ENCODE measurements around the gene TAF8.

The TAF8 gene

GRCh38 chr6:42078386-42078785 lies 28.1 kb downstream of the TAF8 start:
- no peak for TF ChIP-seq CTCF (IDR thresholded peaks at IDR 0.05; ENCODE audit: insufficient read depth, low read depth, low read length, missing control alignments)
- H3K4me3 ChIP-seq (ENCODE audit: low read length): no peak overlapping the region
- DNase-seq (ENCODE audit: low read depth): no peak

GRCh38 chr6:42079941-42080464 lies 29.7 kb downstream of the TAF8 start:
- TF ChIP-seq CTCF (IDR thresholded peaks at IDR 0.05; ENCODE audit: insufficient read depth, low read depth, low read length, missing control alignments): no peak
- DNase-seq (ENCODE audit: low read depth): no peak

GRCh38 chr6:42083530-42083929 lies 33.2 kb downstream of the TAF8 start:
- no peak for DNase-seq (ENCODE audit: low read depth)
- no peak overlapping the region for H3K4me3 ChIP-seq (ENCODE audit: low read length)
- no peak for TF ChIP-seq CTCF (IDR thresholded peaks at IDR 0.05; ENCODE audit: insufficient read depth, low read depth, low read length, missing control alignments)

More at GRCh38 chr6:42079941-42080464, 29.7 kb downstream of the TAF8 start:
- H3K4me3 ChIP-seq (ENCODE audit: low read length): no peak overlapping the region

GRCh38 chr6:42084889-42085288 lies 34.6 kb downstream of the TAF8 start:
- no peak for DNase-seq (ENCODE audit: low read depth)
- peak; percentile 30 for TF ChIP-seq CTCF (IDR thresholded peaks at IDR 0.05; ENCODE audit: insufficient read depth, low read depth, low read length, missing control alignments)
- H3K4me3 ChIP-seq (ENCODE audit: low read length): no peak overlapping the region

- H3K4me3 ChIP-seq (ENCODE audit: low read length): no peak overlapping the region
- TF ChIP-seq CTCF (IDR thresholded peaks at IDR 0.05; ENCODE audit: insufficient read depth, low read depth, low read length, missing control alignments): peak; percentile 32
- no peak for DNase-seq (ENCODE audit: low read depth)
Observed at GRCh38 chr6:42086046-42087035, 36.0 kb downstream of the TAF8 start.

- TF ChIP-seq CTCF (IDR thresholded peaks at IDR 0.05; ENCODE audit: insufficient read depth, low read depth, low read length, missing control alignments): no peak
- H3K4me3 ChIP-seq (ENCODE audit: low read length): no peak overlapping the region
- DNase-seq (ENCODE audit: low read depth): peak; percentile 75
Observed at GRCh38 chr6:42088101-42088591, 37.8 kb downstream of the TAF8 start.
